PFSK-1 (cell line): ENCODE data around the gene RAPGEF2.

ENCODE experiments used
- POLR2AphosphoS5 ChIP-seq: IDR thresholded peaks from 2 replicates; pipeline ENCODE4 v1.6.1; 2012; ENCODE audit warnings: low read depth, mild to moderate bottlenecking, control low read depth, low read length, moderate library complexity
- TAF1 ChIP-seq: IDR thresholded peaks from 2 replicates; pipeline ENCODE4 v1.6.1; 2012; ENCODE audit warnings: low read length, control low read depth, borderline replicate concordance; ENCODE audit not compliant: insufficient read depth

DNA sequence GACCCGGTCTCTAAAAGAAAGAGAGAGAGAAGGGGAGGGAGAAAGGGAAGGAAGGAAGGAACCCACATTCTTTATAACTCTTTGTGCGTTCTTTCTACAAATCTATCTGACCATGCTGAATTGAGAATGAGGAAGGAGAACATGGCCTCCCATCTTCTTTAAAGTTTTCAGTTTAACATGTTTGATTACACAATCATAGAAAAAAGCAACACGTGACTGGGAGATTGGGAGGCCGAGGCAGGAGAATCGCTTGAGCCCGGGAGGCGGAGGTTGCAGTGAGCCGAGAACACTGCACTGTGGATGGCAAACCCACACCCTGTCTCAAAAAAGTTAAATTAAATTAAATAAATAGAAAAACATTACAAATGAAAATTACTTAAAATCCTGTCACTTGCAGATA is 254.5 kb downstream of the RAPGEF2 start:
- TF ChIP-seq POLR2AphosphoS5, result no peak
- TF ChIP-seq TAF1, result no peak
